Trophoblast cell (in vitro differentiated cells and primary cell): ENCODE data around the gene PNP.

Experiments used
- DNase-seq, 2 donors: peaks; one replicate each; pipeline ENCODE4 v3.0.0-alpha.2; 2016
- H2AFZ ChIP-seq: 2 replicates; pipeline ENCODE4 v1.6.1; 2013; ENCODE audit warnings: low read length, moderate library complexity, mild to moderate bottlenecking; ENCODE audit not compliant: insufficient read depth, poor library complexity
- H2AK5ac ChIP-seq: 2 replicates; pipeline ENCODE4 v1.6.1; 2013; ENCODE audit warnings: mild to moderate bottlenecking, low read length
- H2BK120ac ChIP-seq: 2 replicates; pipeline ENCODE4 v1.6.1; 2013; ENCODE audit warnings: low read length, mild to moderate bottlenecking, moderate library complexity; ENCODE audit not compliant: insufficient read depth, poor library complexity
- H2BK12ac ChIP-seq: 2 replicates; pipeline ENCODE4 v1.6.1; 2013; ENCODE audit warnings: mild to moderate bottlenecking, low read length, moderate library complexity
- H2BK5ac ChIP-seq: 2 replicates; pipeline ENCODE4 v1.6.1; 2013; ENCODE audit warnings: low read length, low read depth, moderate library complexity, mild to moderate bottlenecking; ENCODE audit not compliant: poor library complexity
- H3K14ac ChIP-seq: 2 replicates; pipeline ENCODE4 v1.6.1; 2013; ENCODE audit warnings: mild to moderate bottlenecking, low read length
- H3K18ac ChIP-seq: 2 replicates; pipeline ENCODE4 v1.6.1; 2013; ENCODE audit warnings: mild to moderate bottlenecking, low read length
- H3K23ac ChIP-seq: 2 replicates; pipeline ENCODE4 v1.6.1; 2013; ENCODE audit warnings: low read length
- H3K27ac ChIP-seq: 2 replicates; pipeline ENCODE4 v1.5.1; 2013; ENCODE audit warnings: low read depth, mild to moderate bottlenecking, inconsistent platforms, low read length, moderate library complexity
- H3K27me3 ChIP-seq: 2 replicates; pipeline ENCODE4 v1.6.1; 2013; ENCODE audit warnings: inconsistent platforms, mild to moderate bottlenecking, low read length, moderate library complexity; ENCODE audit not compliant: insufficient read depth
- H3K36me3 ChIP-seq, 2 experiments: 1 replicate in 1 of 2; 2 replicates in 1 of 2; pipeline ENCODE4 v1.6.1; 2013; ENCODE audit warnings: low read length in 2 of 2, mild to moderate bottlenecking in 2 of 2, moderate library complexity in 1 of 2; ENCODE audit not compliant: insufficient read depth in 2 of 2, control insufficient read depth in 1 of 2
- H3K4ac ChIP-seq: 2 replicates; pipeline ENCODE4 v1.6.1; 2013; ENCODE audit warnings: low read depth, mild to moderate bottlenecking, low read length, moderate library complexity
- H3K4me1 ChIP-seq, 2 experiments: 1 replicate in 1 of 2; 2 replicates in 1 of 2; pipeline ENCODE4 v1.6.1; 2013; ENCODE audit warnings: low read length in 2 of 2, mild to moderate bottlenecking in 2 of 2, moderate library complexity in 1 of 2; ENCODE audit not compliant: insufficient read depth in 2 of 2, control insufficient read depth in 1 of 2
- H3K4me2 ChIP-seq: 2 replicates; pipeline ENCODE4 v1.6.1; 2013; ENCODE audit warnings: inconsistent platforms, mild to moderate bottlenecking, low read length, moderate library complexity
- H3K4me3 ChIP-seq: 2 replicates; pipeline ENCODE4 v1.5.1; 2013; ENCODE audit warnings: mild to moderate bottlenecking, low read depth, low read length, inconsistent platforms
- H3K79me1 ChIP-seq: one replicate; pipeline ENCODE4 v1.6.1; 2013; ENCODE audit warnings: low read length
- H3K79me2 ChIP-seq: 2 replicates; pipeline ENCODE4 v1.6.1; 2013; ENCODE audit warnings: low read length, mild to moderate bottlenecking; ENCODE audit not compliant: control insufficient read depth, insufficient read depth, poor library complexity
- H3K9ac ChIP-seq: 2 replicates; pipeline ENCODE4 v1.6.1; 2013; ENCODE audit warnings: mild to moderate bottlenecking, low read length
- H3K9me3 ChIP-seq: 2 replicates; pipeline ENCODE4 v1.6.1; 2013; ENCODE audit warnings: low read depth, mild to moderate bottlenecking, control low read depth, inconsistent platforms, low read length; ENCODE audit not compliant: insufficient read depth
- H4K12ac ChIP-seq: 2 replicates; pipeline ENCODE4 v1.6.1; 2013; ENCODE audit warnings: low read depth, mild to moderate bottlenecking, low read length, moderate library complexity
- H4K8ac ChIP-seq: 2 replicates; pipeline ENCODE4 v1.6.1; 2013; ENCODE audit warnings: low read depth, mild to moderate bottlenecking, low read length, moderate library complexity
- H4K91ac ChIP-seq: one replicate; pipeline ENCODE4 v1.6.1; 2013; ENCODE audit warnings: low read depth, mild to moderate bottlenecking, low read length, moderate library complexity
- WGBS: extraction: QIAGEN DNeasy Blood & Tissue Kit; methylation state at CpG from one replicate; pipeline ENCODE4 v1.1.7; 2013; ENCODE audit warnings: missing lambda C conversion rate; ENCODE audit not compliant: insufficient read length, insufficient coverage; ENCODE audit errors: extremely low coverage; 5-methylcytosine and 5-hydroxymethylcytosine counted together

PNP gene

DNA sequence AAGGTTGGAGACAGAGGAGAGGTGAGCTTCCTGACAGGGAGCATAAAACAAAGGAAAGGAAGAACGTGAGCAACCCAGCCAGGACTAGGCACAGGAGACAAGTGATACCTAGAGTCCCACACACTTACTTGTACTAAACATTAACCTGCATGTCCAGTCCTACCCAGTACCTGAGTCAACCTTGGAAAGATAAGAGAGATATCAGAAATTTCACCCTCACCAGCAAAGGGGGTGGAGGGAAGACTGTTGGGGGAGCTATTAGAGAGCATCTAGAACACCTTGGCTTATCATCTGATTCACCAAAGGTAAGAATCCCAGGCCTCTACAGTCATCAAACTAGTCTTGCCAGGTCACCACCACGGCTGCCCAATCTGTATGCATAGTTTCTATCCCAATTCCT is 44.4 kb upstream of the PNP start:
- no peak overlapping the region for H2BK12ac ChIP-seq
- H2AK5ac ChIP-seq = no peak overlapping the region
- H3K9ac ChIP-seq = no peak overlapping the region
- H3K18ac ChIP-seq = no peak overlapping the region
- H3K14ac ChIP-seq = no peak overlapping the region
- H3K4me2 ChIP-seq = no peak overlapping the region
- H3K79me1 ChIP-seq = no peaks in the 10 kb centered on the region
- no peak overlapping the region for H4K8ac ChIP-seq
- no peak overlapping the region for H2BK5ac ChIP-seq
- peaks cover 4 to 6% of the 10 kb centered on the region in 2 experiments for H3K4me1 ChIP-seq
- WGBS = no CpG with 5 or more reads among the region's 2 CpGs
- no peak overlapping the region for H4K91ac ChIP-seq
- no peak overlapping the region for H2BK120ac ChIP-seq
- H3K23ac ChIP-seq = no peak overlapping the region
- H3K4me3 ChIP-seq = no peak overlapping the region
- no peak overlapping the region for H3K27ac ChIP-seq
- no peak overlapping the region for H4K12ac ChIP-seq
- no peak overlapping the region for H2AFZ ChIP-seq
- no peaks in the 10 kb centered on the region for H3K9me3 ChIP-seq
- no peaks in the 10 kb centered on the region for H3K79me2 ChIP-seq
- no peak for DNase-seq
- no peaks in the 10 kb centered on the region for H3K27me3 ChIP-seq
- H3K36me3 ChIP-seq = no peaks in the 10 kb centered on the region
- H3K4ac ChIP-seq = no peak overlapping the region

DNA sequence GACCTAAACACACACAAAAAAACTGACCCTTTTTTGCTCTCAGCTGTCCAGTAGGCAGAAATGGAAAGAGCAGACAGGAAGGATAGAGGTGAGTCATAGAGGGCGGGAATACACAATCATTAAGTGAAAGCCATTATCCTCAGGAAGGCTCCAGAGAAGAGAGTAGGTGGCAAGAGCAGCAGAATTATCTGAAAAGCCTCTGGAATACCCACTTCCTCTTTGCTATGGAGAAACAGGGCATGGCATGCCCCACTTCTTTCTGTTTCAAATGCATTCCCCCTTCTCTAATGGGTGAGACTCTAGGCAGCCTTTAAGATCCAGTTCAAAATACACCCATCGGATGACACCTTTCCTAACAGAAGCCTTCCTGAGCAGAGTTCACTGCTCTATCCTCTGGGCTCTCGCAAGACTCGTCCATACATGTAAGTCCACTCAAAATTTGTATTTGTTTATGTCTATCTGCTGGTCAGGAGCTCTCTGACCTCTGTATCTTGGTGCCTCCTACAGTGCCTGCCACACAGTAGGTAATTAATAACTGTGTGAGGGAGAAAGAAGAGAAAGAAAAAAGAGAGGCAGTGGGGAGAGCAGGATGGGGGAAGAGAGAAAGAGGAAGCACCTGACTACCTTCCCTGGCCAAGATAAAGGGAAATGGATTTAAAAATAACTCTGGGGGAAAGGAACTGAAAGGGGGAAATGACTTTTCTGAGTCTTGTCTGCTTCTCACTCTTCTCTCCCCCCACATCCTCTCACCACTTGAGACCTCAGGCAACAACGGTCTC is 41.8 kb upstream of the PNP start:
- peak overlapping the region; percentile 27 for H4K8ac ChIP-seq
- H3K4ac ChIP-seq = no peak overlapping the region
- H3K79me2 ChIP-seq = no peaks in the 10 kb centered on the region
- no peak overlapping the region for H2AFZ ChIP-seq
- H3K18ac ChIP-seq = no peak overlapping the region
- no peak overlapping the region for H2BK5ac ChIP-seq
- H3K4me3 ChIP-seq = no peak overlapping the region
- peak in 1 of 2 donors; percentile 33 for DNase-seq
- H2AK5ac ChIP-seq = peak overlapping the region; percentile 49
- peak overlapping the region; percentile 8 for H2BK12ac ChIP-seq
- H4K12ac ChIP-seq = peak overlapping the region; percentile 12
- H3K4me1 ChIP-seq = peaks cover 4 to 6% of the 10 kb centered on the region in 2 experiments
- peaks cover 3% of the 10 kb centered on the region for H3K9me3 ChIP-seq
- no peak overlapping the region for H4K91ac ChIP-seq
- no CpG with 5 or more reads among the region's 5 CpGs for WGBS
- H3K36me3 ChIP-seq = no peaks in the 10 kb centered on the region
- H3K4me2 ChIP-seq = no peak overlapping the region
- no peak overlapping the region for H3K14ac ChIP-seq
- H3K79me1 ChIP-seq = no peaks in the 10 kb centered on the region
- no peak overlapping the region for H2BK120ac ChIP-seq
- no peak overlapping the region for H3K23ac ChIP-seq
- H3K27me3 ChIP-seq = no peaks in the 10 kb centered on the region
- H3K9ac ChIP-seq = no peak overlapping the region
- H3K27ac ChIP-seq = no peak overlapping the region

DNA sequence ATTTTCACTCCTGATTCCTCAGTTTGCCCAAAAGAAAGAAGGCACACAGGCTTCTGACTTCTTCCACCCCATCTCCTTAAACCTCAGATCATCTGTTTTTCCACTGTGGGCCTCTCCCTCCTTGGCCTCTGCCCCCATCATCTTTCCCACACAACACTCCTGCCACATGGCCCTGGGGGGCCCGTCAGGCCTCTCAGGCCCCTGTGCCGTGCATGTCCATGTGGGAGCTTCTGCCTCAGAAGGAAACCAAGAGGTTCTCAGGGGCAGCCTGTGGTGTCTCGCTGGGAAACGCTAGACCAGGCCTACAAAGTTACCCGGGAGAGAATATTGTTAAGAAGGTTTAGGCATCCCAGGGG is 41.2 kb upstream of the PNP start:
- H2AK5ac ChIP-seq = peak overlapping the region; percentile 49
- H3K4me3 ChIP-seq = no peak overlapping the region
- no peaks in the 10 kb centered on the region for H3K79me1 ChIP-seq
- peaks cover 4 to 6% of the 10 kb centered on the region in 2 experiments for H3K4me1 ChIP-seq
- no peak overlapping the region for H3K9ac ChIP-seq
- peak overlapping the region; percentile 8 for H2BK12ac ChIP-seq
- H3K4ac ChIP-seq = no peak overlapping the region
- no peaks in the 10 kb centered on the region for H3K36me3 ChIP-seq
- H4K91ac ChIP-seq = no peak overlapping the region
- H4K12ac ChIP-seq = peak overlapping the region; percentile 12
- no peak overlapping the region for H3K4me2 ChIP-seq
- H2AFZ ChIP-seq = no peak overlapping the region
- peak overlapping the region; percentile 27 for H4K8ac ChIP-seq
- H2BK120ac ChIP-seq = no peak overlapping the region
- no peak overlapping the region for H3K14ac ChIP-seq
- no peak overlapping the region for H3K23ac ChIP-seq
- no peak overlapping the region for H3K27ac ChIP-seq
- no peaks in the 10 kb centered on the region for H3K79me2 ChIP-seq
- DNase-seq = no peak
- WGBS = no CpG with 5 or more reads among the region's 5 CpGs
- H3K18ac ChIP-seq = no peak overlapping the region
- no peaks in the 10 kb centered on the region for H3K27me3 ChIP-seq
- peaks cover 3% of the 10 kb centered on the region for H3K9me3 ChIP-seq
- H2BK5ac ChIP-seq = no peak overlapping the region

DNA sequence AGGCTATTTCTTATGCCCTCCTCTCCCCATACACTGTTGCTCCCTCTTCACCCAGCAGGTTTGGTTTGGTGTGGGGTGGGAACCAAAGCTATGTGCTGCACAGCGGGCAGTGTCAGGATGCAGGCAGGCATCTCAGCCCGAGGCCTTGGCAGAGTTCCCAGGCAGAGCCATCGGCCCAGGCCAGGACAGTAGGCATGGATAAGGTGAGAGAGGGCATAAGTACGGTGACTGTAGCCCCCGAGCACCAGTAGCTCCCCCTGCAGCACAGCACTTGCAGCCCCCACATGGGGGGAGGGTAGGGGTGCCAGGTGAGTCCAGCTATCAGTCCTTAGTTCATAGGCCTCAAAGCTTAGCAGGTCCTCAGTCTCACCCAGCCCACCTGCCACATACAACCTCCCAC is 40.4 kb upstream of the PNP start:
- Histone ChIP-seq H2AK5ac (no peak overlapping the region), H3K4ac (no peak overlapping the region), H2BK120ac (no peak overlapping the region), H3K4me1 (peaks cover 4 to 6% of the 10 kb centered on the region in 2 experiments), H3K23ac (no peak overlapping the region), H3K14ac (no peak overlapping the region), H3K4me3 (no peak overlapping the region), H2AFZ (no peak overlapping the region), H3K79me1 (no peaks in the 10 kb centered on the region), H3K9ac (no peak overlapping the region), H3K4me2 (no peak overlapping the region), H3K27ac (no peak overlapping the region), H4K12ac (no peak overlapping the region), H3K36me3 (no peaks in the 10 kb centered on the region), H4K8ac (no peak overlapping the region), H3K79me2 (no peaks in the 10 kb centered on the region), H2BK12ac (no peak overlapping the region), H2BK5ac (no peak overlapping the region), H3K18ac (no peak overlapping the region), H3K27me3 (no peaks in the 10 kb centered on the region), H4K91ac (no peak overlapping the region), H3K9me3 (peaks cover 3% of the 10 kb centered on the region)
- WGBS = no CpG with 5 or more reads among the region's 5 CpGs
- DNase-seq = no peak
